NCI-H1694 treated with DMSO at 0.1 percent for 48 hours (cell line): ENCODE data around the gene MAGEA9B.
"Not testable (repeated sequence)": the region's sequence is repeated elsewhere in the genome, so short reads cannot be mapped to it uniquely, and the experiment has no call there.

Experiments used
- DNase-seq: peaks from one replicate; lab custom pipeline; 2025; lab: John Stamatoyannopoulos, UW

MAGEA9B gene

DNA sequence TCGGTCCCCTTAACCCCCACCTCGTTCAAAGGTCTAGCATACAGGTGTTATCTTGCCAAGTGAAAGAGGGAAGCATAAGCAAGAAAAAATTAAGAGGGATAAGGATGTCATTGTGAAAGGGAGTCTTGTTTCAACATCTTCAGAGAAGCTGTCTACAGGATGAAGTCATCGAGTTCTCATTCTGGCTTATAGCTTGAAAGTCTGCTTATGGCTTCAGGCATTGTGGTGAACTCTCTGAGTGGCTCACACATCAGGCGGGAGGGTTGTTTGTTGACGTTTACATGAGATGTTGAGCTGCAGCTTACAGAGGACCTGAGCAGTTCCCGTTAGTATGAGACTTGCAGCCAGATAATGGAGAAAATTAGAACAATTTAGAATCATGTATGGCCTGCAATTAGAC is 16.6 kb downstream of the MAGEA9B start:
- no peak for DNase-seq

- DNase-seq, result no peak
Observed at GRCh38 chrX:149569770-149570169, 17.5 kb downstream of the MAGEA9B start.

- no peak for DNase-seq
Observed at GRCh38 chrX:149568701-149569296, 18.5 kb downstream of the MAGEA9B start.

GRCh38 chrX:149567621-149568417 is 19.4 kb downstream of the MAGEA9B start:
- no peak for DNase-seq

- DNase-seq, result no peak
Observed at GRCh38 chrX:149563359-149563758, 23.9 kb downstream of the MAGEA9B start.

- DNase-seq, result not testable (repeated sequence)
Observed at GRCh38 chrX:149555251-149555650, 32.0 kb downstream of the MAGEA9B start.

DNA sequence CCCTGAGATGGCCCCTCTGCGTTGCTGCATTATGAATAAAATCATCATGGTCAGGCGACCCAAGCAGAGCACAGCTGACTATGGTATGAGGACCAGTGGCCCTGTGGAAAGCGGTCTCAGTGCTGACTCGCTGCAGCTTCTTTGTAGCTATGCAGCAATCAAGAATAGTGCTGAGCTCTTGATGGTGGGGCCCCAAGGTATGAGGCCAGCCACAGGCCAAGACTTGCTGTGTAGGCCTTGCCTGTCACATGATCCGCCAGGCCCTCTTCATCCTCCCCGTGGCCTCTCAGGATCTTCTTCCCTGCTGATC is 35.4 kb downstream of the MAGEA9B start:
- not testable (repeated sequence) for DNase-seq

GRCh38 chrX:149551245-149551938 is 35.9 kb downstream of the MAGEA9B start:
- DNase-seq, result not testable (repeated sequence)

DNA sequence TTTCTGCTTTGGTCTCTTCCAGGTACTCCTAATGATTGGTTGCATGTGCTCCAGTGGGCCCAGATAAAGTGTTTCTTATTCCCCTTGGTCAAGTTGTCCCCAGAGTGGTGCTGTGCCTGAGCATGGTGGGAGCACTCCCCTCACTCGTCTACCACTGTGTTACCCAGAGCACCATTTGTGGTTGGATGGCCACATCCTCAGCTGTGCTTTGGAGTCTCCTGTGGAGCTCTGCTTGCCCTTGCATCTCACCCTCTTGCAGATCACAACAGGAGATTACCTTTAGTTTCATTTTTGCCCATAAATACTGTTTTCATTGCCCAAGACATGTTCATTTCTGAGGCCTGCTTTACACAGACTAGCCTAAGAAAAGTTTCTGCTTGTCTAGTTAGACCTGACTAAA is 36.8 kb downstream of the MAGEA9B start:
- DNase-seq, result not testable (repeated sequence)

- DNase-seq, result not testable (repeated sequence)
Observed at GRCh38 chrX:149549701-149550100, 37.6 kb downstream of the MAGEA9B start, which contains the start of gene HSFX3. HSFX3 (minus strand) TSS chrX:149549924; CDS start chrX:149549852, 72 bp downstream.

GRCh38 chrX:149547782-149548181 is 39.5 kb downstream of the MAGEA9B start:
- DNase-seq, result not testable (repeated sequence)

- DNase-seq, result not testable (repeated sequence)
Observed at GRCh38 chrX:149546962-149547361, 40.3 kb downstream of the MAGEA9B start.

DNA sequence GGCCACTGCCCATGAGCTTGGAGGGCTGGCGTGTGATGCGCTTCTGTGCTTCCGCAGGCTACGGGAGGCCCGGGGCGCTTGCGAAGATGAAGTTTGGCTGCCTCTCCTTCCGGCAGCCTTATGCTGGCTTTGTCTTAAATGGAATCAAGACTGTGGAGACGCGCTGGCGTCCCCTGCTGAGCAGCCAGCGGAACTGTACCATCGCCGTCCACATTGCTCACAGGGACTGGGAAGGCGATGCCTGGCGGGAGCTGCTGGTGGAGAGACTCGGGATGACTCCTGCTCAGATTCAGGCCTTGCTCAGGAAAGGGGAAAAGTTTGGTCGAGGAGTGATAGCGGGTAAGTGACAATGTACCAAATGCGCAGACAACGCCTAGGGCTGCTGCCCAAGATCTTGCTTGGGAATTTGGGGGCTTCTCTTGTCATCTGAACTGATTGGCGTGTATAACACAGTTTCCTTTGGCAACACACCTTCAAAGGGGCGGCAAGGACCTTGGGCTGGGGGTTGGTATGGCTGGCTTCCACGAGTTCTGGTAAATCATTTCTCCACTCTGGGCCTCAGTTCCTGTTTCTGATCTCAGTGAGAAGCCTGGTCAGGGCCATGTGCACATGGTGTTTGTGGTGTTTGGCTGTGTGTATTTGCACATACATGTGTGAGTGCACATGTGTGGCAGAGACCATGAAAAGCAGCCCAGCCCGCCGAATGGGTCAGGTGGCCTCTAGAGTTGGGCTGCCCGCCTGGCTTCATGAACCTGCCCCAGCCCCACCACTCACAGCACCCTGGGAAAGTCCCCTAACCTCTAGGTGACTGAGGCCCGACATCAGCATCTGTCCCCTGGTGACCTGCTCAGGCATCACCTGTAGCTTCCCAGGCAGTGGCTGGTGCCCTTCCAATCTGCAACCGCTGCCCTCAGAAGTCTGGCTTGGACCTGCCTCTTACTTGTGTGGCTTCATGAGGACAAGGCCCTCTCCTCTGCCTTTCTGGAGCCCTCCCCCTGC is 41.4 kb downstream of the MAGEA9B start:
- DNase-seq, result peak; percentile 19

- no peak for DNase-seq
Observed at GRCh38 chrX:149541521-149542047, 45.7 kb downstream of the MAGEA9B start.

- peak; percentile 89 for DNase-seq
Observed at GRCh38 chrX:149540621-149541520, 46.4 kb downstream of the MAGEA9B start, which contains the start of gene EOLA1. EOLA1 (plus strand) TSS chrX:149541012; CDS start chrX:149545631, 4,619 bp downstream.

GRCh38 chrX:149540131-149540620 is 47.1 kb downstream of the MAGEA9B start:
- peak; percentile 90 for DNase-seq

DNA sequence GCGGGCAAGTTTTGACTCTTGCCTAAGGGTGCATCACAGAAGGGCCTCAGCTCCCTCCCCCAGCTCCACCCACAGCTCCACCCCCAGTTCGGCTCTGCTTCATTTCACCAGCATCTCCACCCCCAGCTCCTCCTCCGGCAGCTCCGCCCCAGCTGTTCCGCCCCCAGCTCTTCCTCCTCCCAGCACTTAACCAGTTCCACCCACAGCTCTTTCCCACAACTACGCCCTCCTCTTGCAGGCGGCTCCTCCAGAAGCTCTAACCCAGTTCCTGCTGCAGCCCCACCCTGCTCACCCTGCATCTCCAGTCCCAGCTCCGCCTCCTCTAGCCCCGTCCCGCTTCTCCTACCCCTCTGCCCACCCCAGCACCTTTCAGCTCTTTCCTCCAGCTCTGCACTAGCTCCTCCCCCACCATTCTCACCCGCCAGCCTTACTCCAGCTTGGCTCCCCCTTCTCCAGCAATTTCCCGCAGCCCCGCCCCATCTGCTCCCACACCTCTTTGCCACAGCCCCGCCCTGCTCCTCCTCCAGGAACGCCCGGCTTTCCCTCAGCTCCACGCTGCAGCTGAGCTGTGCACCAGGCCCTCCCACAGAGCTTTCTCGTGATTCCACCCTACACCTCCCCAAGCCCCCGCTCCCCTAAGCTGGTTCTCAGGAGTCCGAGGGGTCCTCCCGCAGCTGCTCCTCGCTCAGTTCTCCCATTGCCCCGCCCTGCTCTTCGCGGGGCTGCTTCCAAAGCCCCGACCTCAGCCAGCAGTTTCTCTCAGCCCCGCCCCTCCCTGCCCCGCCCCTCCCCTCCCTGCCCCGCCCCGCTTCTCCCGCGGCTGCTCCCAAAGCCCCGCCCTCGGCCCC is 47.8 kb downstream of the MAGEA9B start:
- peak; percentile 93 for DNase-seq

DNA sequence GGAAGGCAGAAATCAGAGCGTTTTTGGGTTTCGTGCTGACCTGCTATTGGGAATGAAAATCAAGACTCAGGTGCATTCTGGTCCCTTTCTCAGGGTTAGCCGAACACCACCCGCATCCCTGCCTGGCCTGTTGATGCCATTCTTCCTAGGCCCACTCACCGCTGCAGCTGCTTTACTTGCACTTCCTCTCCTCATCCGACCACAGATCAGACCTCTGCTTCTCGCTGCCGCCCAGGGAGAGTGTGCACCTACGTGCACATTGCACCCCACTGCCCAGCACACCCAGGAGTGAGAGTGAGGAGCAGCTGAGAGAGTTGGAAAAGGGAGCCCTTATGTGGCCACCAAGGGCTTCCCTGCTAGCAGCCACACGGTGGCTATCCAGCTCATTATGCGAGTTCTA is 49.8 kb downstream of the MAGEA9B start:
- not testable (repeated sequence) for DNase-seq
